Fibroblast of gingiva (primary cell): ENCODE results near the gene KIF2A.

Experiments
- DNase-seq: peaks from one replicate; pipeline ENCODE4 v3.0.0-alpha.2; 2011; ENCODE audit warnings: low read depth

The KIF2A gene

DNA sequence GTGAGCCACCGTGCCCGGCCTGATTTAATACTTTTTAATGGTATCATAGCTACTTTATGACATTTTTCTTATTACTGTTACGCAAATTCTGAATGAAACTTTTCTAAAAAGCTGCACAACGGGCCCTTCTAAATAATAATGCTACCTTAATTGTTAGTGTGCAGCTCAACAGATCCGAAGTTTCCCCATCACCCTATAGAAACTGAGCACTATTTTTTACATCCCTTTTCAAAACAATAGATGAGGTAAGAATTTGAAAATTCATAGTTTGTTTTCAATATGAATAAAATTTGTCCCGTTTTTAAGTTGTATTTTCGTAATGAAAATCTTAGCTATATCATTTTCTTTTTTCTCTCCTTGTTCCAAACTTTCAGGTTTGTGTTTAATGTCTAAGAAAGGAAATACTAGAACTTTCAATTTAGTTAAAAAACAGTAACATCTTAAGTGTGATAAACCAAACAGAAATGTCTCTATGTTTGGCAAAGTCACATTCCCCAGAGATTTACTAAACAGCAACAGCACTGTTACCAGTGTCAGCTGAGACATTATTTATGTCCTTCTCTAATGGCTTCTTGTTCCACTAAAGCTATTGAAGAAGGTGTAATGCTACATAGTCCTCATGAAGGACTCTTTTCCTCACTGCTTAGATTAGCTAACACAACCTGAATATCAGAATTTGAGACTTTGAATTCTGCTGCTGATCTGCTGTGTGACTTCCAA, 22.9 kb downstream of the KIF2A start:
- DNase-seq, result no peak

DNA sequence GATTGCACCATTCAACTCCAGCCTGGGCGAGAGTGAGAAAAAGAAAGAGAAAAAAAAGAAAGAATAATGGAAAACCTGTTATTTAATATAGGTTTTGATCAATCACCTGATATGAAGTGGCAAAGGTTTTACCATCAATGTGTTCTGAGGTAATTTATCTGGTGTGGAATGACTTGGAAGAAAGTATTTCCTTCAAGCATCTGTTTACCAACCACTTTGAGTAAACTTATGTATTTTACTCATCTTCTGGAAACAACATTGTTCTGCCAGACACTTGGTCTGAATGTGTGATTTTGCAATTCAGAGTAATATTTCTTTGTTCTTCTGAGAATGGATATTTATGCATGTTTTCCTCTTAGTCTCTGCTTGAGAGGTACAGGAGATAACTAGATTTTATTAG, 24.3 kb downstream of the KIF2A start:
- peak; percentile 23 for DNase-seq

DNA sequence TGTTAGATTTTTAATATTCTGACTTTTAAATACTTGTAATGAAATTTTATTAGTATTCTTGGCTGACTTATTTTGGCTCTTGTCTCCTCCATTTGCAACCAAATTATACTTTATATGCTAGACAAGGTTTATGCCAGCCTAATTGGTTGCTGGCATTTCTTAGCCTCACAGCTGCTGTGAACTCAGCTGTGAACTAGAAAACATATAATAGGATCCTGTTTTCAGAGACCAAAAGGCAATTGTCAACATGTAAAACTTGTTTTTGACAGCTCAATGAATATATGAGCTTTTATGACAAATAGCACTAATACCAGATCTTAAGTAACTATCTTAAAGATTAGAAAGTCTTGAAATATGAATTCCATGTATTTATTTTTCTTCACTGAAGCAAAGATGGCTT, 25.9 kb downstream of the KIF2A start:
- DNase-seq, result no peak

DNA sequence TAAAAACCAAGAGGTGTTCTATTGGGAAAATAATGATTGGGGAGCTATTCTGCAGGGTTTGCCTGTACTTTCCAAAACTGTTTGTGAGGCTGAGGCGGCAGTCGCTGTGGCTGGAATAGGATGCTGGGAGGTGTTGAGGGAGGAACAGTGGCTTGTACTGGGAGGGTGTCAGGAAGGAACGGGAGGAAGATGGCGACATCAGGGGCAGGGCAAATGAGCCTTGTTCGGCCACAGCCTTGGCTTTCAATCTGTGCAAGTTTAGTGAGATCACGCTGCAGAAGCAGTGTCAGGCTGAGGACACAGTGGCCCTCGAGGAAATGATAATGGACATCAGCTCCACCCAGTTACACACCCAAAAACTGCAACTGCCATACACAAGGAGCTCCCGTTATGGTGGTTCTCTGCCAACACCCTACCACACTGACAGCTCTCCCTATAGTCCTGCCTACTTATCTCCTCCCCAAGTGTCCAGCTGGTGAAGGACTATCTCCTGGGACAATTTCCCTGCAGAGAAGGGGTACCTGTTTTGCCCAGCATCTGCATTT, 27.3 kb downstream of the KIF2A start:
- DNase-seq, result no peak

DNA sequence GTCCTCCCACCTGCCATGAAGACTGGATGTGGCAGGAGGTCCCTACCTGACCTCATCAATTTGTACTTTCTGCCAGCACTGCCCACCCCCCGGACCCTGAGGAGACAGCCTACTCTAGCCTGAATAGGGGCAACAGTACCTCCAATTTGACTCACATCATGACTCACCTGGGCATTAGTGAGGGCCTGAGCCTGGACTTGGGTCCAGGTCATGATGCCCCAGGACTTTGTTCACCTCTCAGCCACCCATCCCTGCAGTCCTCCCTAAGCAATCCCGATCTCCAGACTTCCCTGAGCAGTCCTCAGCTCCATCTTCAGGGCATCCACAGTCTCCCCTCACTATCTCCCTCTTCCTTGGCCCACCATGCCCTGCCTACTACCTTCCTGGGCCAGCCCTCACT, 28.1 kb downstream of the KIF2A start:
- DNase-seq, result no peak

DNA sequence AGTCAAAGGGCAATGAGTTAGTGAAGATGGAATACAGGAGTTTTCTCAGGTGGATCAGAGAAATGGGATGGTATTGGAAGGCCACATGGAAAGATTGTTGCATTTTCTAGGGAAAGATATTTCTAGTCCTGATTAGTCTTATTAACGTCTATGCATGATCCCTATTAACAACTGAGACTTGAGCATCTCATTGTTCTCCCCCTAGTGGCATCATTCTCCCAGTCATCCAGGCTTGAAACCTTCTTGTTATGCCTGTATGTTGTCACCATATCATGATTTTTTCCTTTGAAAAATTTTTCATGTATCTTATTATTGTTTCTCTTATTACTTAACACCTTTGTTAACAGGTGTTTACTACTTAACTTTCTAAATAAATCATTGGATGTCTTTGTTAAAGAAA, 34.4 kb downstream of the KIF2A start:
- no peak for DNase-seq

DNA sequence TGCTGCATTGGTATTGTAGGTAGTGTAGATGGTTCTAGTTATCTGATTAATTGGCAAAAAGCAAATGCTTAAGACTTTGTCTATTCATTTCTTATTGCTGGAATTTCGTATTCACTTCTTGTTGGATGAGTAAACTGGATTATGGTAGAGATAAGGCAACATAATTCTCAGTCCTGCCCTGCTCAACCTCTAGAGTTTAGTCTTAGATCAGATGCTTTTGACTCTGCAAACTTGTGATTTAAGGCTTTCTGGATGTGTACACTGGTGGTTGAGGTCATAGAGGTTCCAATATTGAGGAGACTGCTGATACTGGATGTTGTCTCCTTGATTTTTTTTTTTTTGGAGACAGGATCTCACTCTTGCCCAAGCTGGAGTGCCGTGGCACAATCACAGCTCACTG, 35.0 kb downstream of the KIF2A start:
- DNase-seq, result no peak

DNA sequence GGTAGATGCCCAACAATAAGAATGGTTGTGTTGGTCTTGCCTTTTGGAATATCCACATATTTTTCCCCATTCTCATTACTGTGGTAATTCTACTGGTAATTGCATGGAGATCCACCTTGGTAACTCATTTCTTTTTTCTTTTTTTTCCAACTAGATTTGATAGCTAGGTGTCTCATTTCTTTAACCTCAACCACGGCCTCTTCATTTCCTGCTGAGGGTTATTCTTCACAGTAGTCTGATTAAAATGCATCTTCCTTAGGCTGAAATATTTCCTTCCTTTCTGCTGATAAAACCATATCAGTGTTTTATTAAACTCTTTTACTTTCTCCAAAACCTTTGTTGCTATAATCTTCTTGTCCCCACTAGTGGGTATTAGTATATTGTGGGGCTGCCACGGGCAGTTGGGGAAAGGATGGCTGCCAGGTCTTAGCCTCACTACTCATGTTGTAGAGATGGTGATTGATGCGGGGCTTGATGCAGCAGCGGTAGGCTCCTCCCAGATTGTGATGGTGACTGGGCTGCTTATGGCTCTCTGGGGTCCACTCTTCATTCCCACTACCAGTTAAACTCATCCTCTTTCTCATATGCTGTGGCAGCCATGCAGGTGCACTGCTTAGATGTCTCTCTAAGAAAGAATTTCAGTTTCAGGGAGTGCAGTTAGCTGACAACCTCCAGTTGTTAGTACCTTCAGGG, 35.9 kb downstream of the KIF2A start:
- DNase-seq, result no peak

DNA sequence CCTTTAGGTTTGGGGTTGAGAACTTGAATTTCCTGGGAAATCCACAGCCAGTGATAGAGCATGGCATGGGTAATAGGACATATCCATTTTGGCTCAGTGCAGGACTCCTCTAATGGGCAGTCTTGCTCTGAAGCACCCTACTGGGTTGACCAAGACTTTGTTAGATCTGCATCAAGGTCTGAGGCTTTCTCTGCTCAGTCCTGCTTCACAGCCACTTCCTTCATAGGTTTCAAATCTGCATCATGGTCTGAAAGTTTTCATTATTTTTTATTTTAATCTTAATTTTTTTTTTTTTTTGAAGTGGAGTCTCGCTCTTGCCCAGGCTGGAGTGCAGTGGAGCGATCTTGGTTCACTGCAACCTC, 36.5 kb downstream of the KIF2A start:
- no peak for DNase-seq

DNA sequence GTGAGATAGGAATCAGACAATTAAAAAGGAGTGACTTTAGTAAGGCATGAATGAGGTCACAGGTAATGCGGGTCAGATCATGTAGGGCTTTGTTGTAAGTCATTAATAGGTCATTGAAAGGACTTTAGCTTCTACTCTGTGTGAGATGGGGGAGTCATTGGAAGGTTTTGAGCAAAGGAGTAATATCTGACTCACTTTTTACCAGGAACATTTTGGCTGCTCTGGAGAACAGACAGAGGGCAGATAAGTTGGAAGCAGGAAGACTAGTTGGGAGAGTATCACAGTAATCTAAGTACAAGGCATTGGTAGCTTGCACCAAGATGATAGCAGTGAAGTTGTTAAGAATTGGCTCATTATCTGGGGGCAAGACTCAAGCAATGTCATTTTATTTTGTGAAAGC, 37.4 kb downstream of the KIF2A start:
- DNase-seq, result no peak

DNA sequence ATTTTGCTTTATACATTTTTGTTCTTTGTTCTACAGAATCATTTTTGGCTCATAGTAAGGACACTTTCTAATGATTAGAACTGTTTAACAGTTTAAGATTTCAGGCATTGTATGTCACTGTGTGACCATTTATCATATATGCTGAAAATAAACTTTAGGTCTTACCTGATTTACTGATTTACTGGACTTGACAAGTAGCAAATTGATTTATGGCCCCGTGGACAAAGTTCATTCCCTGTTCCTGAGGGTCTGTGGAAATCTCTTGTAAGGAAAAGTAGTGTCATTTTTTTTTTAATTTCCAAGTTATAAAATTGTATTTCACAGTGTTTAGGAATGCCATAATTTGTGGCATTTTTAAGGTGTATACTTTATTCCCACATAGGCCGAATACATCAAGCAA, 40.7 kb downstream of the KIF2A start:
- DNase-seq, result no peak

DNA sequence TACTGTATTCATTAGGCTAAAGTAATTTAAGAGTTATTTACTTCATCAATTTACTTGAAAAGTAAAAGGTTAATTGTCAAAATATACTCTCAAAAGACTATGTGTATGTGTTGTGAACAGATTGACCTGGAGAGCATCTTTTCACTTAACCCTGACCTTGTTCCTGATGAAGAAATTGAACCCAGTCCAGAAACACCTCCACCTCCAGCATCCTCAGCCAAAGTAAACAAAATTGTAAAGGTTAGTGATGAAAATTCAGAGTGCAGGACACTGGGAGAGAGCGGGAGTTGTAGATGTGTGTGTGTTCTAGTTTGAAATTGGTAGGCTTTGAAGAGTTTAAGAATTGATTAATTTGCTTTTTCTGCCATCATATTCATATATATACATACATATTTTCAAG, 41.9 kb downstream of the KIF2A start:
- no peak for DNase-seq

DNA sequence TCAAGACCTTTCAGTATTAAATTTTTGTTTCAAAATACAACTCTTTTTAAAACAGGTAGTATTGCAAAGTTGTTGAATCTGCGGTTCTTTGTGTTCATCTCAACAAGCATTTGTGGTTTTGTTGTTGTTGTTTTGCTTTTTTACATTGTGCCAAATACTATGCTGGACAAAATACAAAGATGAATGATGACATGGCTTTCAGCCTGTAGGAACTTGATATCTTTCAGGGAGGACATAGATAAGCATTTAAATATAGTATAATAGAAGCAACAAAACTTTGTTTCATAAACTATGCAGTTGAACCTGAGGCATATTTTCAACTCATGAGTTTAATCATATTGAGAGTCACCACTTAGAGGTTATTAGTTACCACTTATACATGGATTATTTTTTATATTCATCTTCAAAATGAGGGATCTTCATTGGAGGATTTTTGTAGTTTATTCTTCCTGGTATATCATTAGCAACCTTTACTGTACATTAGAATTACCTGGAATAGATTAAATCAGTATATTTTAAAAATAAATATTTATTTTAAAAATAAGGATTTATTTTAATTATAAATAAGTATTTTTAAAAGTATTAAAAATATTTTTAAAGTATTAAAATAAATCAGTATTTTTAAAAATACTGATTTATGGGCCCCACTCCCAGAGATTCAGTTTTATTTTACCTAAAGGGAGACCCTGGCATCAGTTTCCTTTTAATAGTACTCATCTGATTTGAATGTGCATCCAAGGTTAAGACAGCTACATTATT, 42.9 kb downstream of the KIF2A start:
- no peak for DNase-seq

DNA sequence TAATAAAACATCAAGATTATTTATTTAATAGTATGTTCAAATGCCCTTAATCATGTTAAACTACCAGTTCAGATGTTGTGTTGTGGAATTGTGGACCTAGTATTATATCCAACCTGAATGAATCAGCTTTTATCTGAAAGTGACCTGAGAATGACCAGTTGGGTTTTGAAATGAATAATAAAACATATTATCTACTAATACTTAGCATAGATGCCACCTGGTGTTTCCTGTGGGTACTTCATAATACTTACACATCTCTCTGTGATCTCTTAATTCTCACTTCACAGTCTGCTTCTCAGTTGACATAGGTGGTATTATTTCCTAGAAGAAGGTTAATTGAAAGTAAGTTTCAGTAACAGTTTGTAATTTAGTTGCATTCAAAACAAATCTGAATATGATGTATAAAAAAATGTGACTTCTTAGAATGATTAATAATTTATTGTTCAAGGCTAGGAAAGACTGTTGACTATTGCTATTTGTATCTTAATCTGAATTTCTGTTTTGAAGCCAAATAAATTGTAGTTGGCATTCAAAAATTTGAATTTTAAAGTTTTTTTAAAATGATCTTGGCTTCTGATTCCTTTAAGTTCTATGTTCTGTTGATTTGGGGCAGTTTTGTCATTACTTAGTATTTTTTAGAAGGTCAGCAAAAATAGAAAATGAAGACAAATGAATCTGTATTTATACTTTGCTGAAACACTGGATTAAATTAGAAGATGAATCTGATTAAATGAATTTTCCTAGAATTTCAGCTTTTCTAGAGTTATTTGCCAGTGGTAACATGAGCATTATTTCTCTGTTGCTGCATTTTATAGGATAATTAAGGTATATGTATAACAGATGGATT, 48.2 kb downstream of the KIF2A start:
- DNase-seq, result peak; percentile 48

DNA sequence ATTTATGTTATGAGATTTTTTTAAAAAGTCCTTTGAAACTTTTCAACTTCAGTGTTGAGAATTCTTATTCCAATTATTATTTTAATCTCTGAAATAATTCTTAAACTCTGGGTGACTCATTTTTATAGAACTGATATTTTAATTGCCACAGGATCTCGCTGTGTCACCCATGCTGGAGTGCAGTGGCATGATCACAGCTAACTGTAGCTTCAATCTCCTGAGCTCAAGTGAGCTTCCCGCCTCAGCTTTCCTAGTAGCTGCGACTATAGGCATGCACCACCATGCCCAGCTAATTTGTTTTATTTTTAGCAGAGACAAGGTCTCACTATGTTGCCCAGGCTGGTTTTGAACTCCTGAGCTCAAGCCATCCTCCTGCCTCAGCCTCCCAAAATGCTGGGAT, 56.7 kb downstream of the KIF2A start:
- DNase-seq, result no peak

DNA sequence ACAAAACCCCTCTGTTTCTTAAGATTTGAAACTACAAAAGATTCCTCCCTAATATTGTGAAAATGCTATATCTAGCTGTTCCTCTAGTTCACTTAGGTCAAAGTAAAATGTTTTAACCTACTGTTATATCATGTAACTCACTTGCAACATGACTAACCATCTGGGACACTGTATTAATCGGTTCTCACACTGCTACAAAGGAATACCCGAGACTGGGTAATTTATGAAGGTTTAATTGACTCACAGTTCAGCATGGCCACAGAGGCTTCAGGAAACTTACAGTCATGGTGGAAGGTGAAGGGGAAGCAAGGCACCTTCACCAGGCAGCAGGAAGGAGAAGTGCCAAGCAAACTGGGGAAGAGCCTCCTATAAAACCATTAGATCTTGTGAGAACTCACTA, 63.0 kb downstream of the KIF2A start:
- no peak for DNase-seq

DNA sequence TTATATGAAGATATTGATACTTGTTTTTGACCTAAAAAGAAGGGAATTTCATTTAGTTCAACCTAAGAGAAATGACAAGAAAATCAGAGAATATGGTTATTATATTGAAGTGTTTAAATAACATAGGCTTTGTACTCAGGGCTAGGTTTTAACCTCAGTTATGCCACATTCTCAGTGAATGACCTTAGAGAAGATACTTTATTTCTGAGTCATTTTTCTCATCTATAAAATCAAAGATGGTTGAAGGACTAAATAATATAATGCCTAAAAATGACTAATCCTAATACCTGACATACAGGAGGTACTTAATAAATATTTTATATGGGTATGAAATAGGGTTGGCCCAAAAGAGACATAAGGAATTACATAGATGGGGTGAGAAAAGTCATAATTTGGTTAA, 65.4 kb downstream of the KIF2A start:
- no peak for DNase-seq

DNA sequence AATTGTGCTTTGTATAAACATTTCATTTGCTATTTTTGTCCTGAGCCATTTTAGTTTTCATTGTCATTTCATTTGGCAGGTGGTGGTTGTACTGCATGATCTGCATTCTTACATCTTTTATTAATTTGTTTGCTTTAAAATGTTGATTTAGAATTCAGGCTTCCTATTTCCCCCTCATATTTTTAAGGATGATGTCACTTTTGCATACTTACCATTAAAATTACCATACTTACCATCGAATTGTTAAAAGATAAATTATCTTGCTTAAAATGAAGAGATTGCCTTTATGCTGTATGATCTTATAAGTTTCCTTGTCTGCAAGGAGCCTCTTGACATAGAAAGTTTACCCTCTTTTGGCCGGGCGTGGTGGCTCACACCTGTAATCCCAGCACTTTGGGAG, 66.6 kb downstream of the KIF2A start:
- no peak for DNase-seq

DNA sequence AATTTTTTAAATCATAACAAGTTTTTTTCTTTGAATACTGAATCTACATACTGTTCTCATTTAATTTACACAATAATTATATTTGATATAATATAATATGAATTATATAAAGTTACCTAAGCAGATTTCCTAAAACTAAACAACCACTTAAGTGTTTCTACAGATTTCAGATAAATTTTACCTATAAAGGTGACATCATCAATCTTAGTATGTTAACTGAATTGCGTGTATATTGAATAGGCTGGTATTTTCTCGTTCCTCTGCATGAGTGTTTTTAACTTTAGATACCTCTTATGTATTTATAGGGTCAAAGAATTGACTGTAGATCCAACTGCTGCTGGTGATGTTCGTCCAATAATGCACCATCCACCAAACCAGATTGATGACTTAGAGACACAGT, 67.4 kb downstream of the KIF2A start:
- no peak for DNase-seq

DNA sequence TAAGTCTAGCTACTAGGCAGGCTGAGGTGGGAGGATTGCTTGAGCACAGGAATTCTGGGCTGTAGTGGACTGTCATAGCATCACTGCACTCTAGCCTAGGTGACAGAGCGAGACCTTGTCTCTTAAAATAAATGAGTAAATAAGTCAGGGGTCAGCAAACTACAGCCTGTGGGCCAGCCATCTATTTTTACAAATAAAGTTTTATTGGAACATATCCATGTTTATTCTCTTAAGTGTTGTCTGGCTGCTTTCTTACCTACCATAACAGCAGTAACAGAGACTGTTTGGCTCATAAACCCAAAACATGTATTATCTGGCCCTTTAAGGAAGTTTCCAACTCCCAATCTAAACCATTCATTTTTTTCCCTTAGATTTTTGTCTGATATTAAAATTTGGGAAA, 68.1 kb downstream of the KIF2A start:
- DNase-seq, result no peak

DNA sequence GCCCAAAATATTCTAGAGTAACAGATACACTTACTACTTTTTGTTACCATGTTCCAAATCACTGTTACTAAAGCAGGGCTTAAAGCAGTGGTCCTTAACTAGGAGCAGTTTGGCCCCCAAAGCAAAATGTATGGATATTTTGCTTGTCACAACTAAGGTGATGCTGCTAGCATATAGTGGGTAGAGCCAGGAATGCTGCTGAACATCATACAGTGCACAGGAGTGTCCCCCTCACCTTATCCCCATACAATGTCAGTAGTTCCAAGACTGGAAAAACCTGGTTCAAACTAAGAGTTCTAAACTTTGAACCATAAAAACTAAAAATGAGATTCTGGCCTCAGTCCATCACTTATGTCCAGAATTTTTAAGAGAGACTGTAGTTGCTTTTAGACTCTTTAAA, 69.6 kb downstream of the KIF2A start:
- DNase-seq, result no peak

DNA sequence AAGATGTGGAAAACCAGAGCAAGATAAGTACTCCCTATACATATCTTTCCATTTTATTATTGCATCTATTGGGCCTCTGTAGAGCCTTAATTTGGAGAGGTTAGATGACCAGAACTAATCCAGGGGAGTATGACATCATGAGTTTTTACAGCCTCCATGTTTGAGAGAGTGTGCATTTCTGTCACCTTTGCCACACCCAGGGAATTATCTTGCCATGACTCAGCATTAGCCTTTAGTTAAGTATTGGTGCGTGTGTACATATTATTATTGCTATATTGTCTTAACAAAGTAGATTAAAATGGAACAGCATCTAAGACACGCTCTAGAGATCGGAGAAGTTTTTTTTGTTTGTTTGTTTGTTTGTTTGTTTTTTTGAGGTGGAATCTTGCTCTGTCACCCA, 70.1 kb downstream of the KIF2A start:
- DNase-seq, result no peak
